ENCODE data around the gene STAU1.

The STAU1 gene

GRCh38 chr20:49233226-49233625, 45.1 kb upstream of the STAU1 start:
- ATAC-seq, result no peak
- TF ChIP-seq BACH2 (CRISPR knock-in tag; IDR thresholded peaks at IDR 0.05; ENCODE audit: borderline replicate concordance) (no peak), PPARA (CRISPR knock-in tag; IDR thresholded peaks at IDR 0.05; ENCODE audit: borderline replicate concordance) (no peak), ISL1 (CRISPR knock-in tag; IDR thresholded peaks at IDR 0.05) (no peak), ZNF565 (CRISPR knock-in tag; conservative IDR thresholded peaks at IDR 0.05; ENCODE audit: low read depth) (no peak), TSHZ2 (CRISPR knock-in tag; IDR thresholded peaks at IDR 0.05) (no peak), PATZ1 (CRISPR knock-in tag; IDR thresholded peaks at IDR 0.05; ENCODE audit: borderline replicate concordance) (no peak), ARNTL (CRISPR knock-in tag; IDR thresholded peaks at IDR 0.05; ENCODE audit: borderline replicate concordance, low read depth) (no peak), ZNF70 (CRISPR knock-in tag; IDR thresholded peaks at IDR 0.05) (no peak), RARB (CRISPR knock-in tag; IDR thresholded peaks at IDR 0.05) (no peak), ZFP3 (CRISPR knock-in tag; IDR thresholded peaks at IDR 0.05) (no peak), TCF4 (CRISPR knock-in tag; IDR thresholded peaks at IDR 0.05; ENCODE audit: borderline replicate concordance) (no peak), ZNF8 (CRISPR knock-in tag; IDR thresholded peaks at IDR 0.05) (no peak), CSDC2 (CRISPR knock-in tag; IDR thresholded peaks at IDR 0.05) (no peak), ZC3H10 (CRISPR knock-in tag; IDR thresholded peaks at IDR 0.05) (no peak), POU6F1 (CRISPR knock-in tag; IDR thresholded peaks at IDR 0.05; ENCODE audit: borderline replicate concordance, low read depth) (no peak), ESRRG (CRISPR knock-in tag; IDR thresholded peaks at IDR 0.05) (no peak), ZFP30 (CRISPR knock-in tag; IDR thresholded peaks at IDR 0.05) (no peak), CREB5 (CRISPR knock-in tag; IDR thresholded peaks at IDR 0.05; ENCODE audit: low read depth) (no peak)

- ATAC-seq, result no peak
- TF ChIP-seq TSHZ2 (CRISPR knock-in tag; IDR thresholded peaks at IDR 0.05) (no peak), ZC3H10 (CRISPR knock-in tag; IDR thresholded peaks at IDR 0.05) (no peak), ISL1 (CRISPR knock-in tag; IDR thresholded peaks at IDR 0.05) (no peak), TCF4 (CRISPR knock-in tag; IDR thresholded peaks at IDR 0.05; ENCODE audit: borderline replicate concordance) (no peak), RARB (CRISPR knock-in tag; IDR thresholded peaks at IDR 0.05) (no peak), SNAI2 (CRISPR knock-in tag; IDR thresholded peaks at IDR 0.05) (no peak), ESRRG (CRISPR knock-in tag; IDR thresholded peaks at IDR 0.05) (no peak), PPARA (CRISPR knock-in tag; IDR thresholded peaks at IDR 0.05; ENCODE audit: borderline replicate concordance) (no peak), TOX (CRISPR knock-in tag; IDR thresholded peaks at IDR 0.05; ENCODE audit: borderline replicate concordance) (no peak)
Observed at GRCh38 chr20:49231471-49231870, 43.3 kb upstream of the STAU1 start.
